Measurements from ENCODE around the gene LAPTM5.

DNA sequence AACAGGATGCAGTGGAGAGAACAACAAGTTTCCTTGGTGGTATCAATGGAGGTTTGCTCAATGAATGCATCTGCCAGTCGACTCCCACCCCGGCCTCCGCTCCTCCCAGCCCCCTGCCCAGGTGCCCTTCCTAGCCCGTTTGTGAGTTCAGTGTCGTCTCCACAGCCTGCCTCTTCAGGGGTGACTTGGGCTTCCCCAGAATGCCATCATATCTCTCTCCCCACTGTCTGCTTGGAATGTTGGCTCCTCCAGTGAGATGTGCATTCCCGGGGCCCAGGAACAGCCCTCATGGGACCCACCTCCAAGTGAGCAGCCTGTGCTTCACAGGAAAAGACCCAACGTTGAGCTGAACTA, 64.6 kb downstream of the LAPTM5 start:
- TF ChIP-seq SRF (IDR thresholded peaks at IDR 0.05; ENCODE audit: low read depth, low read length) (no peak), HDAC6 (IDR thresholded peaks at IDR 0.05; ENCODE audit: low read depth, low read length) (no peak), CREB1 (IDR thresholded peaks at IDR 0.05) (no peak), POLR2A (IDR thresholded peaks at IDR 0.05; ENCODE audit: control extremely low read depth in 1 of 2, low read depth in 2 of 2, low read length in 2 of 2) (no peak), NRF1 (IDR thresholded peaks at IDR 0.05; ENCODE audit: low read depth, low read length) (no peak), RFX5 (IDR thresholded peaks at IDR 0.05; ENCODE audit: borderline replicate concordance, low read depth, low read length) (no peak), TAF1 (IDR thresholded peaks at IDR 0.05; ENCODE audit: low read depth, low read length) (no peak)
- TF ChIP-seq, protein P1, sequence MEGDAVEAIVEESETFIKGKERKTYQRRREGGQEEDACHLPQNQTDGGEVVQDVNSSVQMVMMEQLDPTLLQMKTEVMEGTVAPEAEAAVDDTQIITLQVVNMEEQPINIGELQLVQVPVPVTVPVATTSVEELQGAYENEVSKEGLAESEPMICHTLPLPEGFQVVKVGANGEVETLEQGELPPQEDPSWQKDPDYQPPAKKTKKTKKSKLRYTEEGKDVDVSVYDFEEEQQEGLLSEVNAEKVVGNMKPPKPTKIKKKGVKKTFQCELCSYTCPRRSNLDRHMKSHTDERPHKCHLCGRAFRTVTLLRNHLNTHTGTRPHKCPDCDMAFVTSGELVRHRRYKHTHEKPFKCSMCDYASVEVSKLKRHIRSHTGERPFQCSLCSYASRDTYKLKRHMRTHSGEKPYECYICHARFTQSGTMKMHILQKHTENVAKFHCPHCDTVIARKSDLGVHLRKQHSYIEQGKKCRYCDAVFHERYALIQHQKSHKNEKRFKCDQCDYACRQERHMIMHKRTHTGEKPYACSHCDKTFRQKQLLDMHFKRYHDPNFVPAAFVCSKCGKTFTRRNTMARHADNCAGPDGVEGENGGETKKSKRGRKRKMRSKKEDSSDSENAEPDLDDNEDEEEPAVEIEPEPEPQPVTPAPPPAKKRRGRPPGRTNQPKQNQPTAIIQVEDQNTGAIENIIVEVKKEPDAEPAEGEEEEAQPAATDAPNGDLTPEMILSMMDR (IDR thresholded peaks at IDR 0.05; ENCODE audit: control extremely low read depth in 1 of 3, insufficient read depth in 1 of 3, low read depth in 1 of 3, low read length in 3 of 3) = no peak
